Esophagus (tissue), 2 donors: ENCODE measurements around the gene ZNF750. TPM values are rescaled to one million over a fixed set of nuclear protein-coding genes. Genes with fewer than 3 reads are reported as not detected.

Source experiments
- H3K27ac ChIP-seq, 2 donors: one replicate each; pipeline ENCODE4 v1.5.1; 2013; ENCODE audit warnings: low read depth in 2 of 2, mild to moderate bottlenecking in 2 of 2, inconsistent platforms in 1 of 2, low read length in 1 of 2, moderate library complexity in 1 of 2
- H3K27me3 ChIP-seq, 2 donors: one replicate each; pipeline ENCODE4 v1.6.1; 2013; ENCODE audit warnings: low read length in 2 of 2, control low read depth in 1 of 2, mild to moderate bottlenecking in 1 of 2; ENCODE audit not compliant: insufficient read depth in 2 of 2, control insufficient read depth in 1 of 2
- H3K36me3 ChIP-seq, 2 donors: one replicate each; pipeline ENCODE4 v1.6.1; 2013; ENCODE audit warnings: low read length in 1 of 2; ENCODE audit not compliant: control insufficient read depth in 2 of 2, insufficient read depth in 2 of 2
- H3K4me1 ChIP-seq, 2 donors: one replicate each; pipeline ENCODE4 v1.6.1; 2013; ENCODE audit warnings: low read length in 1 of 2; ENCODE audit not compliant: control insufficient read depth in 2 of 2, insufficient read depth in 2 of 2
- H3K4me3 ChIP-seq, 2 donors: one replicate each; pipeline ENCODE4 v1.5.1; 2013; ENCODE audit warnings: low read length in 2 of 2, mild to moderate bottlenecking in 2 of 2, low read depth in 1 of 2, moderate library complexity in 1 of 2
- H3K9me3 ChIP-seq, 2 donors: one replicate each; pipeline ENCODE4 v1.6.1; 2013; ENCODE audit warnings: mild to moderate bottlenecking in 2 of 2, low read depth in 1 of 2, low read length in 1 of 2, moderate library complexity in 1 of 2; ENCODE audit not compliant: control insufficient read depth in 2 of 2, insufficient read depth in 1 of 2
- WGBS, 2 donors: extraction: QIAGEN DNeasy Blood & Tissue Kit; methylation state at CpG; one replicate each; pipeline ENCODE4 v1.1.7; 2013; 5-methylcytosine and 5-hydroxymethylcytosine counted together
- polyA plus RNA-seq, 2 donors: library from polyadenylated mRNA; stranded (reverse); fragments of 200-250 nt; gene quantifications; one replicate each; pipeline ENCODE4 v1.2.3, GENCODE V29; 2013
- donor health status: healthy with polysubstance abuse.
- donor health status: Bipolar disorder and iron deficiency.

The ZNF750 gene
- polyA plus RNA-seq, 2 donors, result 30.2 to 111 TPM

DNA sequence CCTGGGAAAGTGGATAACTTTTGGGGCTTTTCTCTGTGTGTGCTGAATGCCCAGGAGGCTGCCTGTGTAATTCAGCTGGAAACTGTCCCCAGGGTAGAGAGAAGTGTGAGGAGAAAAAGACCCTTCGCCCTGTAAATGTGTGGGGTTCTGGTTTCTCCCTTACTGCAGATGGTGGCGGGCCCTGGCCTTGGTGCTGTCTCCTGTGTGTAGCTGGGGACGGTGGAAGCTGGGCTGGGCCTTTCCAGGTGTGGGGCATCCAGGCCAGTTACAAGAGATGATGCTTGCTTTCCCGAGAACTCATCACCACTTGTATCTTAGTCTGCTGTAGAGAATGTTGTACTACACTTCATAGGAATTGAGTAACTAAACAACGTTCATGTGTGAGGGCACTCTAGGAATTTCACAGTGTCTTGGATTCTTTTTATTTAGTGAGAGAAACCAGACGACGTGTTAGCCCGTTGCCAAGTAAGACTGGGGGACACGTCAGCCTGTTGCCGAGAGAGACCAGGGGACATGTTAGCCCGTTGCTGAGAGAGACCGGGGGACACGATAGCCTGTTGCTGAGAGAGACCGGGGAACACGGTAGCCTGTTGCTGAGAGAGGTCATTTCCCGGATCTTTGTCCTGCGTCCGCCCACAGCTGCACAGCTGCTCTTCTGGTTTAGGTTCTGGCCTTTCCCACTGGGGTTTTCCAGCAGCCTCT lies 44.9 kb downstream of the ZNF750 start:
- Histone ChIP-seq H3K27me3 (no peaks in the 10 kb centered on the region), H3K9me3 (no peaks in the 10 kb centered on the region), H3K4me3 (no peak overlapping the region), H3K36me3 (peaks cover 0 to 10% of the 10 kb centered on the region in 2 donors), H3K4me1 (peaks cover 12 to 31% of the 10 kb centered on the region in 2 donors), H3K27ac (peak overlapping the region; percentile 88 to 97)
- WGBS, 2 donors, result 79 to 80% methylated on average over 18 of the region's 18 CpGs

DNA sequence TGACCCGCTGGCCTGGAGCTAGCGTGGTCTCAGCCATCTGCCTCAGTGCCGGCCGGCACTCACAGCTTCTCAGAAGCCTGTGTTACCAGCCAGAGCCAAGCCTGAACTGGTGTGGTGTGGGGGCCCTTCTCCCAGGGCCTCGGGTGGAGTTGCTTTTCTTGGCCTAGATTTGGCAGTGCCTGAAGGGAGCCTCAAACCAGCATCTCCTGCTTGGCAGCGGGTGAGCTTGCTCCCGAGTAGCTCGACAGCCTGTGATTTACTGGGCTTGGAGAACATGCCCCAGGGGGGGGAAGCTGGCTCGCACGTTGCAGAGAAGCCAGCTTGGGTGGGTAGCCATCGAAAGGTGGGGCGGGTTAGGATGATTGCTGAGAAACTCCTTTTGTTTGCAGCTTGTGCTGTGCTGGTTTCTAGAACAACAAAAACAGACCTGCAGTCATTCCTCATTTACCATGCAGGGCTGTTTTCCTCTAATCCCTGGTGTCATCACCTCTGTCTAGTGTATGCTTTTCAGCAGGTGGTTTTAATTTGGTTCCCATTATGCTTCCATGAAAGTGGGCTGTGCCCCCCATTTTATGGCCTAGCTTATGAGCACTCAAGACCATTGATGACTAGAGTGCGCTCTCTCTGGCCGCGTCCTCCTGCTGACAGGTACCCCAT lies 45.7 kb downstream of the ZNF750 start:
- Histone ChIP-seq H3K27ac (peak overlapping the region; percentile 88 to 97), H3K27me3 (no peaks in the 10 kb centered on the region), H3K9me3 (no peaks in the 10 kb centered on the region), H3K4me3 (no peak overlapping the region), H3K4me1 (peaks cover 12 to 38% of the 10 kb centered on the region in 2 donors), H3K36me3 (peaks cover 0 to 7% of the 10 kb centered on the region in 2 donors)
- WGBS, 2 donors, result 56 to 72% methylated on average over 15 of the region's 15 CpGs

GRCh38 chr17:82791532-82791931 lies 48.3 kb downstream of the ZNF750 start:
- Histone ChIP-seq H3K4me1 (peaks cover 12 to 42% of the 10 kb centered on the region in 2 donors), H3K9me3 (no peaks in the 10 kb centered on the region), H3K36me3 (peaks cover 0 to 3% of the 10 kb centered on the region in 2 donors), H3K27me3 (no peaks in the 10 kb centered on the region), H3K27ac (no peak overlapping the region), H3K4me3 (no peak overlapping the region)
- WGBS, 2 donors, result 79 to 80% methylated on average over 12 of the region's 12 CpGs

- Histone ChIP-seq H3K4me1 (peaks cover 12 to 44% of the 10 kb centered on the region in 2 donors), H3K4me3 (no peak overlapping the region), H3K36me3 (peaks cover 0 to 3% of the 10 kb centered on the region in 2 donors), H3K9me3 (no peaks in the 10 kb centered on the region), H3K27ac (peak overlapping the region; percentile 88 to 98), H3K27me3 (no peaks in the 10 kb centered on the region)
- WGBS, 2 donors, result 92 to 97% methylated on average over 12 to 13 of the region's 13 CpGs
Observed at GRCh38 chr17:82790391-82790790, 49.4 kb downstream of the ZNF750 start.

- 86 to 95% methylated on average over 18 of the region's 18 CpGs for WGBS, 2 donors
- Histone ChIP-seq H3K4me3 (no peak overlapping the region), H3K36me3 (peaks cover 0 to 3% of the 10 kb centered on the region in 2 donors), H3K9me3 (no peaks in the 10 kb centered on the region), H3K27me3 (no peaks in the 10 kb centered on the region), H3K27ac (peak overlapping the region; percentile 88 to 98), H3K4me1 (peaks cover 11 to 39% of the 10 kb centered on the region in 2 donors)
Observed at GRCh38 chr17:82789806-82790205, 50.0 kb downstream of the ZNF750 start.

- Histone ChIP-seq H3K4me3 (no peak overlapping the region), H3K27ac (peak overlapping the region; percentile 94 to 98), H3K9me3 (no peaks in the 10 kb centered on the region), H3K36me3 (peaks cover 0 to 8% of the 10 kb centered on the region in 2 donors), H3K27me3 (no peaks in the 10 kb centered on the region), H3K4me1 (peaks cover 11 to 34% of the 10 kb centered on the region in 2 donors)
- 72 to 75% methylated on average over 19 of the region's 19 CpGs for WGBS, 2 donors
Observed at GRCh38 chr17:82789051-82789592, 50.7 kb downstream of the ZNF750 start.

DNA sequence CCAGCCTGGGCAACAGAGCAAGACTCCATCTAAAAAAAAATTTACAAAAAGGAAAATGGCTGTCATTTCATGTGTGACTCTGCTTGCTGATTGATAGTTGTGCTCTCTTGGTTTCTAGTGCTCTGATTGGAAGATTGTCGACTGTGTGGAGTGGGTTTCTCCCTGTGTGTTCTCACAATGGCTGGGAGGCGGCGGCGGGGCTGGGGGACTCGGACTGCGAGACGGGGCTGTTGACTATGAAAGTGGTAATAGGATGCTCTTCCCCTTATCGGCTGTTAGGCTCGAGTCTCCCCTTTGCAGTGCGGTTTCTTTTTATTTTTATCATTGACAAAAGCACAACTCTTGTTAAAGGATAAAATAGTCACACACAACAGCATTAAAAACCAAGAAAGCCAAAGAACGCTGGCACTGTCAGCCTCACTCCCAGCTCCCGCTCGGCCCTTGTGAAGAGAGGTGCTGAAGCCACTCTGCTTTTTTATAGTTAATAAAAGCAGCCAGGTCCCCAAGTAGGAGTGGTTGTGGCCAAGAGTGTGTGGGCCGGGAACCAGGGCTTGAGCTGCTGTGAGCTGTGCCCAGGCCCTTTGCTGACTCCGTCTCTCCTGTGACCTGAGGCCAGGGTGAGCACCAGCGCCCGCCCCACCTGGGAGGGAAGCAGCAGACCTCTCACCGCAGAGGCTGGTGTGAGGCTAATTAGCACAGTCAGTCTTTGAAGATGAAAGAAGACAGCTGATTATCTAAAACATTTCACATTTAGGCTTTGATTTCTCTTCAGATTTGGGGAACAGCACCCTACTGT lies 51.4 kb downstream of the ZNF750 start:
- H3K9me3 ChIP-seq, result no peaks in the 10 kb centered on the region
- no peaks in the 10 kb centered on the region for H3K27me3 ChIP-seq
- no peak overlapping the region for H3K4me3 ChIP-seq
- H3K27ac ChIP-seq, result peak overlapping the region; percentile 94 to 98
- peaks cover 5 to 26% of the 10 kb centered on the region in 2 donors for H3K4me1 ChIP-seq
- H3K36me3 ChIP-seq, result peaks cover 4 to 10% of the 10 kb centered on the region in 2 donors
- 89 to 91% methylated on average over 18 of the region's 18 CpGs for WGBS, 2 donors

GRCh38 chr17:82787081-82787848 lies 52.6 kb downstream of the ZNF750 start:
- Histone ChIP-seq H3K4me1 (peaks cover 4 to 25% of the 10 kb centered on the region in 2 donors), H3K27me3 (no peaks in the 10 kb centered on the region), H3K27ac (peak overlapping the region; percentile 94 to 98), H3K36me3 (peaks cover 9 to 17% of the 10 kb centered on the region in 2 donors), H3K9me3 (no peaks in the 10 kb centered on the region), H3K4me3 (no peak overlapping the region)
- 53 to 63% methylated on average over 27 of the region's 27 CpGs for WGBS, 2 donors
